ENCODE measurements around the gene ENPP4. TPM values are rescaled to one million over a fixed set of nuclear protein-coding genes. Genes with fewer than 3 reads are reported as not detected.
A peak's percentile ranks its signal among the peaks of the same experiment; 100 is the strongest.
"Not testable (repeated sequence)": the region's sequence is repeated elsewhere in the genome, so short reads cannot be mapped to it uniquely, and the experiment has no call there.

ENPP4 gene, protein sequence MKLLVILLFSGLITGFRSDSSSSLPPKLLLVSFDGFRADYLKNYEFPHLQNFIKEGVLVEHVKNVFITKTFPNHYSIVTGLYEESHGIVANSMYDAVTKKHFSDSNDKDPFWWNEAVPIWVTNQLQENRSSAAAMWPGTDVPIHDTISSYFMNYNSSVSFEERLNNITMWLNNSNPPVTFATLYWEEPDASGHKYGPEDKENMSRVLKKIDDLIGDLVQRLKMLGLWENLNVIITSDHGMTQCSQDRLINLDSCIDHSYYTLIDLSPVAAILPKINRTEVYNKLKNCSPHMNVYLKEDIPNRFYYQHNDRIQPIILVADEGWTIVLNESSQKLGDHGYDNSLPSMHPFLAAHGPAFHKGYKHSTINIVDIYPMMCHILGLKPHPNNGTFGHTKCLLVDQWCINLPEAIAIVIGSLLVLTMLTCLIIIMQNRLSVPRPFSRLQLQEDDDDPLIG
- 5.4 TPM for total RNA-seq (2021; ENCODE audit: unreplicated experiment)
- polyA plus RNA-seq (2012; ENCODE audit: insufficient read length), result 2.2 TPM
- Bru-seq, nascent RNA, result percentile 44 among the genes with signal in this experiment
- BruChase-seq, experiment 1, labeled RNA remaining after a 2-hour chase, result percentile 56 among the genes with signal in this experiment
- BruChase-seq, experiment 2, labeled RNA remaining after a 6-hour chase, result percentile 73 among the genes with signal in this experiment
- long read RNA-seq, full-length matches to known transcripts, result 10 of 12 reads
- long read RNA-seq, partial matches to known transcripts, result 2 of 12 reads
- long read RNA-seq, other reads (novel, unspliced or antisense), result 0 of 12 reads

DNA sequence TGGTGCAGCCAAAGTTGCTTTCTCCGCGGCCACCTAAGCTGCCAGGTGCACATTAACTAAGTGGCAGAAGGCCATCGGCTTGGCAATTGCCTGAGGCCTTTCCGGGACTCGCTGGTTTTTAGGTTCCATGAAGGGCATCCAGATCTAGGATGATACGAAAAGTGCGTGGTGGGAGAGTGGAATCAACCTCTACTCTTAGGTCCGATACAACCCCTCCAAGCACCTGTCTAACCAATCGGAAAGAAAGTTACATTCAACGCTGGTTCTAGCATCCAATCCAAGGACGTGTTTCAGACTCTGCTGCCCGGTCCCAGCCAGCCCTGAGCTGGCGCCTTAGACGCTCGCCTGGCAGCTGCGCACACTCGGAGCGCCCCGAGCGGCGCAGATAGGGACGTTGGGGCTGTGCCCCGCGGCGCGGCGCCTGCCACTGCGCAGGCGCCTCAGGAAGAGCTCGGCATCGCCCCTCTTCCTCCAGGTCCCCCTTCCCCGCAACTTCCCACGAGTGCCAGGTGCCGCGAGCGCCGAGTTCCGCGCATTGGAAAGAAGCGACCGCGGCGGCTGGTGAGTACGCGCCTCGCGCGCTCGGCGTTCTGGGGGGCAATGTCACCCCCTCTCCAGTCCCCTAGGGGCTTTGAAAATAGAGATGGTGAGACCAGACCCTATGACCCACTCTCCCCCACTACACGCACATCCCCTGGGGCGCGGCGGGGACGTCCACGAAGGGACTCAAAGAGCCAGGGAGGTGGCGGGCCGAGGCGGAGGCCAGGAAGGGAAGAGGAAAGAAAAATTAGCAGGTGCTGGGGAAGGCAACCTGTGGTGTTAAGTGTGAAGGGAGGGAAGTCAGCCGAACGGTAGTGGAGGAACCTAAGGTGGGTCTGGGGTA lies at the start of gene ENPP4:
Gene ENPP4 (plus strand): TSS at position 361 of the 883 bp plus-strand sequence. CDS start 9,595 bp downstream, outside the sequence.
- no TSS peak for BruUV-seq (replicated peaks)
- ATAC-seq (peak; percentile 100), DNase-seq (ENCODE audit: low read depth, low spot score) (peak; percentile 92)
- H3K4me1 ChIP-seq (ENCODE audit: control insufficient read depth, insufficient read depth, low read length), result peaks cover 3% of the 10 kb centered on the region; the same call in 1 of the 2 replicates
- peak within 1 kb of the TSS; percentile 80 for H3K27ac ChIP-seq (ENCODE audit: low read length)
- ChIA-PET POLR2A (no interaction called here), CTCF (interaction anchor here (0.7 kb wide), 1 partner anchor 278 kb away, joined by 5 read pairs; no protein-coding TSS in a partner anchor)
- H3K36me3 ChIP-seq (ENCODE audit: control insufficient read depth, insufficient read depth, low read length), result no peaks in the 10 kb centered on the region; the same call in 1 of the 2 replicates
- TF ChIP-seq SIN3A (IDR thresholded peaks at IDR 0.05; ENCODE audit: borderline replicate concordance, insufficient read depth, low read depth, low read length), result no peak
- TF ChIP-seq, protein P1, sequence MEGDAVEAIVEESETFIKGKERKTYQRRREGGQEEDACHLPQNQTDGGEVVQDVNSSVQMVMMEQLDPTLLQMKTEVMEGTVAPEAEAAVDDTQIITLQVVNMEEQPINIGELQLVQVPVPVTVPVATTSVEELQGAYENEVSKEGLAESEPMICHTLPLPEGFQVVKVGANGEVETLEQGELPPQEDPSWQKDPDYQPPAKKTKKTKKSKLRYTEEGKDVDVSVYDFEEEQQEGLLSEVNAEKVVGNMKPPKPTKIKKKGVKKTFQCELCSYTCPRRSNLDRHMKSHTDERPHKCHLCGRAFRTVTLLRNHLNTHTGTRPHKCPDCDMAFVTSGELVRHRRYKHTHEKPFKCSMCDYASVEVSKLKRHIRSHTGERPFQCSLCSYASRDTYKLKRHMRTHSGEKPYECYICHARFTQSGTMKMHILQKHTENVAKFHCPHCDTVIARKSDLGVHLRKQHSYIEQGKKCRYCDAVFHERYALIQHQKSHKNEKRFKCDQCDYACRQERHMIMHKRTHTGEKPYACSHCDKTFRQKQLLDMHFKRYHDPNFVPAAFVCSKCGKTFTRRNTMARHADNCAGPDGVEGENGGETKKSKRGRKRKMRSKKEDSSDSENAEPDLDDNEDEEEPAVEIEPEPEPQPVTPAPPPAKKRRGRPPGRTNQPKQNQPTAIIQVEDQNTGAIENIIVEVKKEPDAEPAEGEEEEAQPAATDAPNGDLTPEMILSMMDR (IDR thresholded peaks at IDR 0.05), result no peak
- TF ChIP-seq, protein P2, sequence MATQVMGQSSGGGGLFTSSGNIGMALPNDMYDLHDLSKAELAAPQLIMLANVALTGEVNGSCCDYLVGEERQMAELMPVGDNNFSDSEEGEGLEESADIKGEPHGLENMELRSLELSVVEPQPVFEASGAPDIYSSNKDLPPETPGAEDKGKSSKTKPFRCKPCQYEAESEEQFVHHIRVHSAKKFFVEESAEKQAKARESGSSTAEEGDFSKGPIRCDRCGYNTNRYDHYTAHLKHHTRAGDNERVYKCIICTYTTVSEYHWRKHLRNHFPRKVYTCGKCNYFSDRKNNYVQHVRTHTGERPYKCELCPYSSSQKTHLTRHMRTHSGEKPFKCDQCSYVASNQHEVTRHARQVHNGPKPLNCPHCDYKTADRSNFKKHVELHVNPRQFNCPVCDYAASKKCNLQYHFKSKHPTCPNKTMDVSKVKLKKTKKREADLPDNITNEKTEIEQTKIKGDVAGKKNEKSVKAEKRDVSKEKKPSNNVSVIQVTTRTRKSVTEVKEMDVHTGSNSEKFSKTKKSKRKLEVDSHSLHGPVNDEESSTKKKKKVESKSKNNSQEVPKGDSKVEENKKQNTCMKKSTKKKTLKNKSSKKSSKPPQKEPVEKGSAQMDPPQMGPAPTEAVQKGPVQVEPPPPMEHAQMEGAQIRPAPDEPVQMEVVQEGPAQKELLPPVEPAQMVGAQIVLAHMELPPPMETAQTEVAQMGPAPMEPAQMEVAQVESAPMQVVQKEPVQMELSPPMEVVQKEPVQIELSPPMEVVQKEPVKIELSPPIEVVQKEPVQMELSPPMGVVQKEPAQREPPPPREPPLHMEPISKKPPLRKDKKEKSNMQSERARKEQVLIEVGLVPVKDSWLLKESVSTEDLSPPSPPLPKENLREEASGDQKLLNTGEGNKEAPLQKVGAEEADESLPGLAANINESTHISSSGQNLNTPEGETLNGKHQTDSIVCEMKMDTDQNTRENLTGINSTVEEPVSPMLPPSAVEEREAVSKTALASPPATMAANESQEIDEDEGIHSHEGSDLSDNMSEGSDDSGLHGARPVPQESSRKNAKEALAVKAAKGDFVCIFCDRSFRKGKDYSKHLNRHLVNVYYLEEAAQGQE (IDR thresholded peaks at IDR 0.05; ENCODE audit: insufficient read depth in 1 of 2, low read depth in 2 of 2, low read length in 1 of 2), result no peak
- TF ChIP-seq TCF7L2 (IDR thresholded peaks at IDR 0.05; ENCODE audit: low read depth, low read length), result no peak
- TF ChIP-seq POLR2AphosphoS5 (IDR thresholded peaks at IDR 0.05; ENCODE audit: low read depth, low read length), result no peak
- H3K9me3 ChIP-seq (ENCODE audit: control insufficient read depth, insufficient read depth, low read depth, low read length), result no peaks in the 10 kb centered on the region
- H3K4me3 ChIP-seq (ENCODE audit: low read depth in 2 of 2, low read length in 2 of 2), result peak within 1 kb of the TSS; percentile 65 to 76
- in situ Hi-C loops (cut with HindIII; ENCODE audit: low pct_unique_long_range_greater_than_20kb, low sequenced_read_pairs) (no loop called here), intact Hi-C loops (cut with micrococcal nuclease; ENCODE audit: unreplicated experiment) (no loop called here)
- peaks cover 3% of the 10 kb centered on the region; the same call in 1 of the 2 replicates for H3K27me3 ChIP-seq (ENCODE audit: control insufficient read depth, insufficient read depth, low read length)

DNA sequence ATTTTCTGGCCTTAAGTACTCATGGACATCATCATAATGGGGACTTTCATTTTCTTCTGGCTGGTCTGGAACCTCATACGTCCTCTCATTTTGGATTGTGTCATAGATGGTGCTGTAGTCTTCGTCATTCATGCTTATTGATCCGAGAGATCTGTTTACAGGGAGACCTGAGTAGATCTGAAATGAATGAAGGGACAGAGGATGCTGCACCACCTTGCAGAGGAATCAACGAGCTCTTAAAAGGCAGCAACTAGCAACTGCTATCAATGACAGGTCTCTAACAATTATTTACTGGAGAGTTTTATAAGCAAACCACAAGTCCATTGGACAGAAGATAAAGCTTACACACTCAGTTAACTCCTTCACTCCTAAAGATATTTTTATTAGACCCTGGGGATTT lies 49.7 kb upstream of the ENPP4 start:
- Histone ChIP-seq H3K27me3 (ENCODE audit: control insufficient read depth, insufficient read depth, low read length) (no peaks in the 10 kb centered on the region), H3K4me1 (ENCODE audit: control insufficient read depth, insufficient read depth, low read length) (no peaks in the 10 kb centered on the region), H3K27ac (ENCODE audit: low read length) (no peak overlapping the region), H3K9me3 (ENCODE audit: control insufficient read depth, insufficient read depth, low read depth, low read length) (no peaks in the 10 kb centered on the region), H3K36me3 (ENCODE audit: control insufficient read depth, insufficient read depth, low read length) (no peaks in the 10 kb centered on the region), H3K4me3 (ENCODE audit: low read depth in 2 of 2, low read length in 2 of 2) (no peak overlapping the region)
- ATAC-seq, result no peak
- no peak for TF ChIP-seq POLR2AphosphoS5 (IDR thresholded peaks at IDR 0.05; ENCODE audit: low read depth, low read length)
- TF ChIP-seq TCF7L2 (IDR thresholded peaks at IDR 0.05; ENCODE audit: low read depth, low read length), result no peak
- TF ChIP-seq, protein P1 (IDR thresholded peaks at IDR 0.05), result no peak
- no peak for TF ChIP-seq SIN3A (IDR thresholded peaks at IDR 0.05; ENCODE audit: borderline replicate concordance, insufficient read depth, low read depth, low read length)
- CTCF ChIA-PET, result no interaction called here
- in situ Hi-C loops (cut with HindIII; ENCODE audit: low pct_unique_long_range_greater_than_20kb, low sequenced_read_pairs) (no loop called here), intact Hi-C loops (cut with micrococcal nuclease; ENCODE audit: unreplicated experiment) (no loop called here)
- POLR2A ChIA-PET, result no interaction called here
- no TSS peak for BruUV-seq (replicated peaks)
- DNase-seq (ENCODE audit: low read depth, low spot score), result no peak

- in situ Hi-C loops (cut with HindIII; ENCODE audit: low pct_unique_long_range_greater_than_20kb, low sequenced_read_pairs); H3K27me3 ChIP-seq (ENCODE audit: control insufficient read depth, insufficient read depth, low read length); H3K4me1 ChIP-seq (ENCODE audit: control insufficient read depth, insufficient read depth, low read length); intact Hi-C loops (cut with micrococcal nuclease; ENCODE audit: unreplicated experiment); CTCF ChIA-PET; DNase-seq (ENCODE audit: low read depth, low spot score); H3K9me3 ChIP-seq (ENCODE audit: control insufficient read depth, insufficient read depth, low read depth, low read length); H3K4me3 ChIP-seq (ENCODE audit: low read depth in 2 of 2, low read length in 2 of 2); ATAC-seq; POLR2A ChIA-PET; H3K27ac ChIP-seq (ENCODE audit: low read length); H3K36me3 ChIP-seq (ENCODE audit: control insufficient read depth, insufficient read depth, low read length); BruUV-seq (replicated peaks): not testable (repeated sequence)
These were observed 44.1 kb upstream of the ENPP4 start for GRCh38 chr6:46085688-46086087.

All from Panc1 (cell line).